Keratinocyte (primary cell): ENCODE data around the gene ZNF219. TPM values are rescaled to one million over a fixed set of nuclear protein-coding genes. Genes with fewer than 3 reads are reported as not detected.

Source experiments
- DNase-seq: peaks from one replicate; pipeline ENCODE4 v3.0.0-alpha.2; 2011; ENCODE audit warnings: low read depth, missing footprints, low spot score
- FAIRE-seq: peaks from 2 replicates; lab custom pipeline; 2011; peaks lifted over from hg19 to GRCh38; lab: Jason Lieb, UNC
- H2AFZ ChIP-seq: 2 replicates; pipeline ENCODE4 v1.6.0; 2012; ENCODE audit warnings: low read length, control low read depth, inconsistent platforms; ENCODE audit not compliant: control insufficient read depth
- H3K27ac ChIP-seq: 2 replicates; pipeline ENCODE4 v1.5.1; 2011; ENCODE audit warnings: low read length; ENCODE audit not compliant: control insufficient read depth, insufficient read depth
- H3K27me3 ChIP-seq: 3 replicates; pipeline ENCODE4 v1.6.0; 2011; ENCODE audit warnings: low read length; ENCODE audit not compliant: control insufficient read depth, insufficient read depth; ENCODE audit errors: extremely low read depth
- H3K36me3 ChIP-seq, 2 experiments: 2 replicates in 1 of 2; 3 replicates in 1 of 2; pipeline ENCODE4 v1.5.1; 2011; ENCODE audit warnings: low read length in 2 of 2, mild to moderate bottlenecking in 1 of 2; ENCODE audit not compliant: control insufficient read depth in 2 of 2, insufficient read depth in 2 of 2; ENCODE audit errors: extremely low read depth in 1 of 2
- H3K4me1 ChIP-seq: 3 replicates; pipeline ENCODE4 v1.5.1; 2011; ENCODE audit warnings: low read length; ENCODE audit not compliant: control insufficient read depth, insufficient read depth; ENCODE audit errors: extremely low read depth
- H3K4me2 ChIP-seq: 3 replicates; pipeline ENCODE4 v1.6.0; 2011; ENCODE audit warnings: low read depth, low read length; ENCODE audit not compliant: control insufficient read depth, insufficient read depth; ENCODE audit errors: extremely low read depth
- H3K4me3 ChIP-seq, 3 experiments: fragments of 200-600 bp in 1 of 3; sonication (generic) in 1 of 3; 2 replicates in 2 of 3; 3 replicates in 1 of 3; pipeline ENCODE4 v1.5.1; 2011 to 2016; ENCODE audit warnings: low read length in 3 of 3, mild to moderate bottlenecking in 3 of 3, control low read depth in 2 of 3, inconsistent platforms in 1 of 3, low read depth in 1 of 3, mixed read lengths in 1 of 3, mixed run types in 1 of 3, moderate library complexity in 1 of 3; ENCODE audit not compliant: control insufficient read depth in 2 of 3, insufficient read depth in 2 of 3; ENCODE audit errors: extremely low read depth in 1 of 3
- H3K79me2 ChIP-seq: 2 replicates; pipeline ENCODE4 v1.6.0; 2012; ENCODE audit warnings: low read length; ENCODE audit not compliant: control insufficient read depth, insufficient read depth
- H3K9ac ChIP-seq: 3 replicates; pipeline ENCODE4 v1.6.0; 2011; ENCODE audit warnings: low read length; ENCODE audit not compliant: control insufficient read depth, insufficient read depth; ENCODE audit errors: extremely low read depth
- H3K9me1 ChIP-seq: 3 replicates; pipeline ENCODE4 v1.6.0; 2011; ENCODE audit warnings: low read length; ENCODE audit not compliant: control insufficient read depth, insufficient read depth; ENCODE audit errors: extremely low read depth
- H3K9me3 ChIP-seq: 2 replicates; pipeline ENCODE4 v1.5.1; 2012; ENCODE audit warnings: low read depth, low read length; ENCODE audit not compliant: control insufficient read depth
- H4K20me1 ChIP-seq: 3 replicates; pipeline ENCODE4 v1.6.0; 2011; ENCODE audit warnings: low read length; ENCODE audit not compliant: control insufficient read depth, insufficient read depth; ENCODE audit errors: extremely low read depth
- CTCF ChIP-seq, 3 experiments: IDR thresholded peaks in 1 of 3; conservative IDR thresholded peaks in 1 of 3; optimal IDR thresholded peaks in 1 of 3; 2 replicates in 2 of 3; 3 replicates in 1 of 3; pipeline versions ENCODE3 to v1.5.1; 2011; ENCODE audit warnings: low read length in 3 of 3, mild to moderate bottlenecking in 3 of 3, moderate library complexity in 2 of 3, control low read depth in 1 of 3, inconsistent platforms in 1 of 3; ENCODE audit not compliant: insufficient read depth in 2 of 3; ENCODE audit errors: extremely low read depth in 1 of 3
- EZH2 ChIP-seq: IDR thresholded peaks from one replicate; pipeline ENCODE4 v1.6.1; 2012; ENCODE audit warnings: inconsistent platforms, mild to moderate bottlenecking, low read length, moderate library complexity
- dilution Hi-C: fragments of 300-500 bp; cut with MboI; formaldehyde crosslinking; loops from one replicate; pipeline ENCODE4 v1.7.0; 2020; ENCODE audit warnings: low sequenced_read_pairs; ENCODE audit not compliant: extremely low pct_ligation_motif_present
- polyA plus RNA-seq, 5 experiments: library from polyadenylated mRNA; depleted of rRNA in 3 of 5; stranded (reverse) in 3 of 5; stranded (forward) in 1 of 5; unstranded in 1 of 5; fragments of >200 nt; gene quantifications; 1 replicate in 1 of 5; 2 replicates in 3 of 5; 3 replicates in 1 of 5; pipeline versions ENCODE4 v1.2.1 to v1.2.3, GENCODE V29; 2011 to 2012; ENCODE audit warnings: missing spikeins in 2 of 5, low read depth in 1 of 5, low replicate concordance in 1 of 5

ZNF219 gene
- polyA plus RNA-seq, 1 donor (not counting 4 experiments of a cell fraction or from before 2014, with no cell fraction given), result 23.1 TPM

GRCh38 chr14:21077672-21078071 lies 20.8 kb downstream of the ZNF219 start:
- no peak overlapping the region for H3K9ac ChIP-seq
- no peaks in the 10 kb centered on the region for H3K9me1 ChIP-seq
- H3K4me2 ChIP-seq, result no peak overlapping the region
- no peaks in the 10 kb centered on the region for H4K20me1 ChIP-seq
- H3K4me3 ChIP-seq, result no peak overlapping the region
- H3K79me2 ChIP-seq, result no peaks in the 10 kb centered on the region
- dilution Hi-C loops, result no loop called here
- FAIRE-seq, result no peak
- TF ChIP-seq CTCF (optimal IDR thresholded peaks at IDR 0.05 in 1 of 3, IDR thresholded peaks at IDR 0.05 in 1 of 3, conservative IDR thresholded peaks at IDR 0.05 in 1 of 3; ENCODE audit: extremely low read depth in 1 of 3, insufficient read depth in 2 of 3, low read length in 3 of 3) (no peak), EZH2 (no peak)
- H3K9me3 ChIP-seq, result no peaks in the 10 kb centered on the region
- no peak overlapping the region for H2AFZ ChIP-seq
- peaks cover 8 to 12% of the 10 kb centered on the region in 2 experiments for H3K36me3 ChIP-seq
- no peaks in the 10 kb centered on the region for H3K27me3 ChIP-seq
- no peak overlapping the region for H3K27ac ChIP-seq
- DNase-seq, result no peak
- no peaks in the 10 kb centered on the region for H3K4me1 ChIP-seq

GRCh38 chr14:21075719-21076437 lies 22.6 kb downstream of the ZNF219 start:
- Histone ChIP-seq H2AFZ (no peak overlapping the region), H3K4me2 (no peak overlapping the region), H3K4me3 (no peak overlapping the region), H3K79me2 (no peaks in the 10 kb centered on the region), H3K27ac (no peak overlapping the region), H3K36me3 (peaks cover 8% of the 10 kb centered on the region in 2 experiments), H4K20me1 (no peaks in the 10 kb centered on the region), H3K9me3 (no peaks in the 10 kb centered on the region), H3K27me3 (no peaks in the 10 kb centered on the region), H3K4me1 (peaks cover 10% of the 10 kb centered on the region), H3K9ac (no peak overlapping the region), H3K9me1 (no peaks in the 10 kb centered on the region)
- DNase-seq (no peak), FAIRE-seq (no peak)
- dilution Hi-C loops, result no loop called here
- TF ChIP-seq CTCF (optimal IDR thresholded peaks at IDR 0.05 in 1 of 3, IDR thresholded peaks at IDR 0.05 in 1 of 3, conservative IDR thresholded peaks at IDR 0.05 in 1 of 3; ENCODE audit: extremely low read depth in 1 of 3, insufficient read depth in 2 of 3, low read length in 3 of 3), result no peak
- TF ChIP-seq EZH2, result no peak
